Fibroblast of villous mesenchyme (primary cell): ENCODE data around the gene ROR1. TPM values are rescaled to one million over a fixed set of nuclear protein-coding genes. Genes with fewer than 3 reads are reported as not detected.
A peak's percentile ranks its signal among the peaks of the same experiment; 100 is the strongest.
"Not testable (repeated sequence)": the region's sequence is repeated elsewhere in the genome, so short reads cannot be mapped to it uniquely, and the experiment has no call there.

Source experiments
- DNase-seq: peaks from one replicate; pipeline ENCODE4 v3.0.0-alpha.2; 2010; ENCODE audit warnings: low read depth
- H3K4me3 ChIP-seq: 2 replicates; pipeline ENCODE4 v1.5.1; 2011; ENCODE audit warnings: low read depth, mild to moderate bottlenecking, low read length
- CTCF ChIP-seq: IDR thresholded peaks from 2 replicates; pipeline ENCODE4 v1.5.1; 2012; ENCODE audit warnings: low read depth, mild to moderate bottlenecking, low read length; ENCODE audit not compliant: insufficient read depth
- total RNA-seq: library from RNA; depleted of rRNA; stranded (reverse); fragments of >200 nt; gene quantifications from 2 replicates; pipeline ENCODE4 v1.2.3, GENCODE V29; 2012

The ROR1 gene
- total RNA-seq, 1 donor: 8.6 TPM

- H3K4me3 ChIP-seq: no peak overlapping the region
- DNase-seq: peak; percentile 60
- no peak for TF ChIP-seq CTCF
These were observed 47.5 kb downstream of the ROR1 start for GRCh38 chr1:63821091-63822005.

- TF ChIP-seq CTCF: no peak
- no peak for DNase-seq
- H3K4me3 ChIP-seq: no peak overlapping the region
These were observed 48.7 kb downstream of the ROR1 start for GRCh38 chr1:63822540-63822939.

- no peak for TF ChIP-seq CTCF
- H3K4me3 ChIP-seq: no peak overlapping the region
- no peak for DNase-seq
These were observed 50.6 kb downstream of the ROR1 start for GRCh38 chr1:63824451-63824850.

GRCh38 chr1:63825111-63825510 is 51.3 kb downstream of the ROR1 start:
- TF ChIP-seq CTCF: no peak
- H3K4me3 ChIP-seq: no peak overlapping the region
- no peak for DNase-seq

- not testable (repeated sequence) for DNase-seq, H3K4me3 ChIP-seq
These were observed 52.5 kb downstream of the ROR1 start for GRCh38 chr1:63826246-63826861.

- TF ChIP-seq CTCF: no peak
- H3K4me3 ChIP-seq: no peak overlapping the region
- DNase-seq: no peak
These were observed 53.8 kb downstream of the ROR1 start for GRCh38 chr1:63827411-63828321.
